Measurements from ENCODE around the gene DOCK1.

DOCK1 gene

DNA sequence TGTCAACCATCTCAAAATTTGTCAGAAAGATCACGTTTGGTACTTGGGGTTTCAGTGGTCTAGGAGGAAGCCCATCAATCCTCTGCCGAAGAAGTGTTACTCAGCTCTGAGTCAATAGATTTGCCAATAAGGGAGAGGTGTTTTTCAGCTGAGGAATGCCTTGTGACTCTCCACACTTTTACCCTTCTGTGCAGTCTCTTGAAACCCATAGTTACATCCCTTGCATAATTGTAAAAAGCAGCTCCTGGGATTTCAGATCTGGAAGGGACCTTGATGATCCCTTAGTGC, 243.6 kb downstream of the DOCK1 start:
- Histone ChIP-seq H2AFZ (ENCODE audit: low read length) (no peak overlapping the region), H3F3A (ENCODE audit: insufficient read depth, low read length) (no peaks in the 10 kb centered on the region), H3K4me3 (ENCODE audit: low read length) (no peak overlapping the region), H3K79me2 (ENCODE audit: low read length) (no peaks in the 10 kb centered on the region), H3K9ac (ENCODE audit: low read length) (no peak overlapping the region), H3K9me2 (replicated peaks; ENCODE audit: insufficient read depth, low read length) (no peaks in the 10 kb centered on the region), H3K27ac (ENCODE audit: low read length) (no peak overlapping the region), H3K4me1 (ENCODE audit: low read length) (no peaks in the 10 kb centered on the region), H3K27me3 (replicated peaks; ENCODE audit: insufficient read depth, low read length) (no peaks in the 10 kb centered on the region), H4K20me1 (ENCODE audit: insufficient read depth, low read length) (no peaks in the 10 kb centered on the region), H3K9me3 (replicated peaks; ENCODE audit: insufficient read depth, low read length) (no peaks in the 10 kb centered on the region), H3K36me3 (replicated peaks; ENCODE audit: insufficient read depth, low read length) (no peaks in the 10 kb centered on the region), H3K4me2 (ENCODE audit: low read depth, low read length) (no peak overlapping the region)
- TF ChIP-seq EZH2 (optimal IDR thresholded peaks at IDR 0.05; ENCODE audit: low read depth, low read length): no peak
- no peak for TF ChIP-seq CTCF (IDR thresholded peaks at IDR 0.05; ENCODE audit: low read length)
- no peak for TF ChIP-seq EZH2phosphoT487 (IDR thresholded peaks at IDR 0.05; ENCODE audit: low read length)
- DNase-seq: no peak

- Histone ChIP-seq H3K27me3 (replicated peaks; ENCODE audit: insufficient read depth, low read length) (no peaks in the 10 kb centered on the region), H3K36me3 (replicated peaks; ENCODE audit: insufficient read depth, low read length) (no peaks in the 10 kb centered on the region), H3K9ac (ENCODE audit: low read length) (no peak overlapping the region), H3K4me2 (ENCODE audit: low read depth, low read length) (no peak overlapping the region), H3K9me2 (replicated peaks; ENCODE audit: insufficient read depth, low read length) (no peaks in the 10 kb centered on the region), H3F3A (ENCODE audit: insufficient read depth, low read length) (no peaks in the 10 kb centered on the region), H3K79me2 (ENCODE audit: low read length) (no peaks in the 10 kb centered on the region), H3K27ac (ENCODE audit: low read length) (no peak overlapping the region), H3K4me1 (ENCODE audit: low read length) (no peaks in the 10 kb centered on the region), H3K4me3 (ENCODE audit: low read length) (no peak overlapping the region), H3K9me3 (replicated peaks; ENCODE audit: insufficient read depth, low read length) (no peaks in the 10 kb centered on the region), H4K20me1 (ENCODE audit: insufficient read depth, low read length) (no peaks in the 10 kb centered on the region), H2AFZ (ENCODE audit: low read length) (no peak overlapping the region)
- DNase-seq: no peak
- TF ChIP-seq EZH2 (optimal IDR thresholded peaks at IDR 0.05; ENCODE audit: low read depth, low read length) (no peak), CTCF (IDR thresholded peaks at IDR 0.05; ENCODE audit: low read length) (no peak), EZH2phosphoT487 (IDR thresholded peaks at IDR 0.05; ENCODE audit: low read length) (no peak)
Measured at GRCh38 chr10:127149501-127150081, 244.4 kb downstream of the DOCK1 start.

DNA sequence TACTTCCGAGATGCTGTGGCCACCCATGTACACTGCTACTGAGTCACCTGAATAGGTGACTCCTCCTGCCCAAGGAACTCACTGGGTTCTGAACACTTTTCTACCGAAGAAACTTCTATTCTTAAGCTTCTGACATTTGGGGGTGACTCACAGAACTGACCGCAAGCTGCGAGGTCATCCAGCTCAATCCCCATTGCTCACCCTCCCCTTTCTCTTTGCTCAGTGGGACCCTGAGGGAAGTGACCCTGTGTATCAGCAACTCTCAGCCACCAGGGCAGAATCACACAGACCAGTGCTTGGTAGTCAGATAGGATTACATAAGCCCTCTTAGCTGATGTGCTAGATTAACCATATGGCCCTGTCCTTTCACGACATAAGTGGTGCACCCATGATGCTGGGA, 244.9 kb downstream of the DOCK1 start:
- H3K4me1 ChIP-seq (ENCODE audit: low read length): no peaks in the 10 kb centered on the region
- no peaks in the 10 kb centered on the region for H3K27me3 ChIP-seq (replicated peaks; ENCODE audit: insufficient read depth, low read length)
- no peaks in the 10 kb centered on the region for H3F3A ChIP-seq (ENCODE audit: insufficient read depth, low read length)
- H3K79me2 ChIP-seq (ENCODE audit: low read length): no peaks in the 10 kb centered on the region
- TF ChIP-seq CTCF (IDR thresholded peaks at IDR 0.05; ENCODE audit: low read length) (no peak), EZH2 (optimal IDR thresholded peaks at IDR 0.05; ENCODE audit: low read depth, low read length) (no peak), EZH2phosphoT487 (IDR thresholded peaks at IDR 0.05; ENCODE audit: low read length) (no peak)
- H3K9me2 ChIP-seq (replicated peaks; ENCODE audit: insufficient read depth, low read length): no peaks in the 10 kb centered on the region
- no peak overlapping the region for H3K4me3 ChIP-seq (ENCODE audit: low read length)
- no peaks in the 10 kb centered on the region for H4K20me1 ChIP-seq (ENCODE audit: insufficient read depth, low read length)
- no peak for DNase-seq
- H3K36me3 ChIP-seq (replicated peaks; ENCODE audit: insufficient read depth, low read length): no peaks in the 10 kb centered on the region
- H2AFZ ChIP-seq (ENCODE audit: low read length): no peak overlapping the region
- no peak overlapping the region for H3K9ac ChIP-seq (ENCODE audit: low read length)
- H3K4me2 ChIP-seq (ENCODE audit: low read depth, low read length): no peak overlapping the region
- no peak overlapping the region for H3K27ac ChIP-seq (ENCODE audit: low read length)
- H3K9me3 ChIP-seq (replicated peaks; ENCODE audit: insufficient read depth, low read length): no peaks in the 10 kb centered on the region

Data from MM.1S (cell line).